ENCODE measurements around the gene ZNF14. TPM values are rescaled to one million over a fixed set of nuclear protein-coding genes. Genes with fewer than 3 reads are reported as not detected.
"Not testable (repeated sequence)": the region's sequence is repeated elsewhere in the genome, so short reads cannot be mapped to it uniquely, and the experiment has no call there.

The ZNF14 gene
- total RNA-seq, 1 donor from 2014 or later = 6.0 TPM

DNA sequence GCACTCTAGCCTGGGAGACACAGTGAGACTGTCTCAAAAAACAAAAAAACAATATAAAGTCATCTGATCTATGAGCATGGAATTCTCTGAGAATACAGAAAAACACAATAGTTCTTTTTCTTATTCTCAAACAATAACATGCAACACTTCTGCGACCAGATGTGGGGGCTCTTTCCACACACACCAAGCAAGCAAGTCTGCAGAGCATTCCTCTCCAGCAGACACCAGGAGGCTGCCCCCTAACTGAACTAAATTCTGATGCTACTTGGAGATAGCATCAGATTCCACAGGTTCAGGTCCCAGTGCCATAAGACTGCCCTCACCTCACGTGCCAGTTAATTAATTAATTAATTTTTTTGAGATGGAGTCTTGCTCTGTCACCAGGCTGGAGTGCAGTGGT is 36.5 kb downstream of the ZNF14 start:
- intact Hi-C loops (cut with micrococcal nuclease) = no loop called here

DNA sequence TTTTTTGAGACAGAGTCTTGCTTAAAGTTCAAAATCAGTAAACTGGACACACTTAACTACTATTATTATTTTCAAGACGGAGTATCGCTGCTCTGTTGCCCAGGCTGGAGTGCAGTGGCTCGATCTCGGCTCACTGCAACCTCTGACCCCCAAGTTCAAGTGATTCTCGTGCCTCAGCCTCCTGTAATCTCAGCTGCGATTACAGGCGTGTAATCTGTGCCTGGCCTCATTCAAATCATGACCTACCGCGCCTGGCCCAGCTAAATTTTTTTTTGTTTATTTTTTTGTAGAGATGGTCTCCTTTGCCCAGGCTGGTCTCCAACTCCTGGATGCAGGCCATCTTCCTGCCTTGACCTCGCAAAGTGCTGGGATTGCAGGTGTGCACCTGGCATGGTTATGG is 41.2 kb downstream of the ZNF14 start:
- intact Hi-C loops (cut with micrococcal nuclease) = no loop called here

DNA sequence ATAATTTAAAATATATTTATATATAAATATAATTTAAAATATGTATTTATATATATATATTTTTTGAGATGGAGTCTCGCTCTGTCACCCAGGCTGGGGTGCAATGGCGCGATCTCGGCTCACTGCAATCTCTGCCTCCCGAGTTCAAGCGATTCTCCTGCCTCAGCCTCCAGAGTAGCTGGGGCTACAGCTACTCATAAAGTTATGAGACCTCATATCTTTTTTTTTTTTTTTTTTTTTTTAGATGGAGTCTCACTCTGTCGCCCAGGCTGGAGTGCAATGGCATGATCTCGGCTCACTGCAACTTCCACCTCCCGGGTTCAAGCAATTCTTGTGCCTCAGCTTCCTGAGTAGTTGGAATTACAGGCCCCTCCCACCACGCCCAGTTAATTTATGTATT is 43.9 kb downstream of the ZNF14 start:
- intact Hi-C loops (cut with micrococcal nuclease) = not testable (repeated sequence)

DNA sequence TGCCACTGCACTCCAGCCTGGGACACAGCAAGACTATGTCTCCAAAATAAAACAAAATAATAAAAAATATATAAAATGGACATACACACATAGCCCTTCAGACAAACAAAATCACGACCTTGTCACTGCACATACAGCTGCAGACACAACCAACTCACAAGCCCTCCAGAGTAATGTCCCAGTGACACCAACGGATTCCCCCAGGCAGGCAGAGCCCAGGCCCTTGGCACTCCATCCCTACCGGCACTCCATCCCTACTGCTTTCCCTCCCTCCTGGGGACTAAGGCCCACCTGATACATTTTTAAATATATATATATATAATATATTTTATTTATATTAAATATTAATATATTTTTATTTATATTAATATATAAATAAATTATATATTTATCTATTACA is 45.8 kb downstream of the ZNF14 start:
- intact Hi-C loops (cut with micrococcal nuclease) = no loop called here

DNA sequence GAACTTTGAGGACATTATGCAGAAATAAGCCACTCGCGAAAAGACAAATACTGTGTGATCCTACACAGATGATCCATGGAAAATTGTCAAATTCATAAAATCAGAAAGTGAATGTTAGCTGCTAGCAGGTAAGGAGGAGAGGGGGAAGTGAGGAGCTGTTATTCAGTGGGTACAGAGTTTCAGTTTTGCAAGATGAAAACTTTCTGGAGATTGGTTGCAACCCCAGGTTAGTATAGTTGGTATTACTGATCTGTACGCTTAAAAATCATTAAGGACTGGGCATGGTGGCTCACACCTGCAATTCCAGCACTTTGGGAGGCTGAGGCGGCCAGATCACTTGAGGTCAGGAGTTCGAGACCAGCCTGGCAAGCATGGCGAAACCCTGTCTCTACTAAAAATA is 46.3 kb downstream of the ZNF14 start:
- intact Hi-C loops (cut with micrococcal nuclease) = no loop called here

DNA sequence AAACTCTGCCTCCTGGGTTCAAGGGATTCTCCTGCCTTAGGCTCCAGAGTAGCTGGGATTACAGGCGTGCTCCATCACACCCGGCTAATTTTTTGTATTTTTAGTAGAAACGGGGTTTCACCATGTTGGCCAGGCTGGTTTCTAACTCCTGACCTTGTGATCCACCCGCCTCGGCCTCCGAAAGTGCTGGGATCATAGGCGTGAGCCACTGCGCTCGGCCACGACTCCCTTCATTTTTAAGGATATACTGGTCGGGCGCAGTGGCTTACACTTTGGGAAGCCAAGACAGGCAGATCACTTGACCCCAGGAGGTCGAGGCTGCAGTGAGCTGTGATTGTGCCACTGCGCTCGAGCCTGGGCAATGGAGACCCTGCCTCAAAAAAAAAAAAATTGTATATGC is 46.8 kb downstream of the ZNF14 start:
- intact Hi-C loops (cut with micrococcal nuclease) = not testable (repeated sequence)

DNA sequence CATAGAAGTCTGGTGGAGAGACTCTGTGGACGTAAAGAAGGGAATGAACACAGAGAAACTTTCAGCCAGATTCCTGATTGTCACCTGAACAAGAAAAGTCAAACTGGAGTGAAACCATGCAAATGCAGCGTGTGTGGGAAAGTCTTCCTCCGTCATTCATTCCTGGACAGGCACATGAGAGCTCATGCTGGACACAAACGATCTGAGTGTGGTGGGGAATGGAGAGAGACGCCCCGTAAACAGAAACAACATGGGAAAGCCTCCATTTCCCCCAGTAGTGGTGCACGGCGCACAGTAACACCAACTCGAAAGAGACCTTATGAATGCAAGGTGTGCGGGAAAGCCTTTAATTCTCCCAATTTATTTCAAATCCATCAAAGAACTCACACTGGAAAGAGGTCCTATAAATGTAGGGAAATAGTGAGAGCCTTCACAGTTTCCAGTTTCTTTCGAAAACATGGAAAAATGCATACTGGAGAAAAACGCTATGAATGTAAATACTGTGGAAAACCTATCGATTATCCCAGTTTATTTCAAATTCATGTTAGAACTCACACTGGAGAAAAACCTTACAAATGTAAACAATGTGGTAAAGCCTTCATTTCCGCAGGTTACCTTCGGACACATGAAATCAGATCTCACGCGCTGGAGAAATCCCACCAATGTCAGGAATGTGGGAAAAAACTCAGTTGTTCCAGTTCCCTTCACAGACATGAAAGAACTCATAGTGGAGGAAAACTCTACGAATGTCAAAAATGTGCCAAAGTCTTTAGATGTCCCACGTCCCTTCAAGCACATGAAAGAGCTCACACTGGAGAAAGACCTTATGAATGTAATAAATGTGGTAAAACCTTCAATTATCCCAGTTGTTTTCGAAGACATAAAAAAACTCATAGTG is 53.5 kb downstream of the ZNF14 start:
- intact Hi-C loops (cut with micrococcal nuclease) = no loop called here

DNA sequence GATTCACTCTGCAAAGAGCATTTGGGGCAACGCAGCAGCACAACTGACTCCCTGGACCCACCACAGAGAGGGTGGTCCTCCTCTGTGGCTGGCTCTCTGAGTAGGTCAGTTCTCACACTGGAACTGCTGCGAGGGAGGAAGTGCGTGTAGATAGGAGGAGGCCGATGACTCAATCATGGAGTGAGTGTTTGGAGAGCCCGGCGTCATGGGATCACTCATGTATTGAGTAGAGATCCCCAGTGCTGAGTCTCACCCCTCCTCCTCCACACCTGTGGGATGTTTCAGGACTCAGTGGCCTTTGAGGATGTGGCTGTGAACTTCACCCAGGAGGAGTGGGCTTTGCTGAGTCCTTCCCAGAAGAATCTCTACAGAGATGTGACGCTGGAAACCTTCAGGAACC is 55.3 kb downstream of the ZNF14 start:
- intact Hi-C loops (cut with micrococcal nuclease) = no loop called here

DNA sequence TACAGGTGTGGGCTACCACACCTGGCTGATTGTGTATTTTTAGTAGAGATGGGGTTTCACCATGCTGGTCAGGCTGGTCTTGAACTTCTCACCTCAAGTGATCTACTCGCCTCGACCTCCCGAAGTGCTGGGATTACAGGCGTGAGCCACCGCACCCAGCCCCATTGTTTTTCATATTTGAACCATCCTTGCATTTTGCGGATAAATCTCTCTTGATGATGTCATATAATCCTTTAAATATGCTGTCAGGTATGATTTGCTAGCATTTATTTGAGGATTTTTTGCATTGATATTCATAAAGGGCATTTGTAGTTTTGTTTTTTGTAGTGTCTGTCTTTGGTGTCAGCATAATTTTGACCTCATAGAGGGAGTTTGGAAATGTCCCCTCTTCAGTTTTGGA is 58.6 kb downstream of the ZNF14 start:
- intact Hi-C loops (cut with micrococcal nuclease) = no loop called here

DNA sequence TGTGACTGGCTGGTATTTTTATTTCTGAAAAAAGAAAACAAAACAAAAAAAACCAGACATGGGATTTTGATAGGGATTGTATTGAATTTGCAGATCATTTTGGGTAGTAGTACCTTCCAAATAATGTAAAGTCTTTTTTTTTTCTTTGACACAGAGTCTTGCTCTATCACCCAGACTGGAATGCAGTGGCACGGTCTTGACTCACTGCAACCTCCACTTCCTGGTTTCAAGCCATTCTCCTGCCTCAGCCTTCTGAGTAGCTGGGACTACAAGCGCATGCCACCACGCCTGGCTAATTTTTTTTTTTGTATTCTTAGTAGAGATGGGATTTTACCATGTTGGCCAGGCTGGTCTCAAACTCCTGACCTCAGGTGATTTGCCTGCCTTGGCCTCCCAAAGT is 60.1 kb downstream of the ZNF14 start:
- intact Hi-C loops (cut with micrococcal nuclease) = no loop called here

DNA sequence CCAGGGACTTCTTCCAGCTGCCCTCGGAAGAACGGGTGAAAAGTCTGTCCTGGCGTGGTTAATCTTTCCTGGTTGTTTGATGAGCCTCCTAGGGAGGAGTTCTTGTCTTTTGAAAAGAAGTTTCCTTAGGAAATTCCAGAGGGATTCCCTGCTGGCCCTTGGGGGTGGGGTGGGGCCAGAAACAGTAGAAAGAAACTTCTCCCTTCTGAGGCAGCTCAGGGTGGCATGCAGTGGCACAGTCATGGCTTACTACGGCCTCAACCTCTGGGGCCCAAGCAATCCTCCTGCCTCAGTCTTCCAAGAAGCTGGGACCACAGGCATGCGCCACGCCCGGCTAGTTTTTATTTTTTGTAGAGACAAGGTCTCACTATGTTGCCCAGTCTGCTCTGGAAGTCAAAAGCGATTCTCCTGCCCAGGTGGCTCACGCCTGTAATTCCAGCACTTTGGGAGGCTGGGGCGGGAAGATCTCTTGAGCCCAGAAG is 62.8 kb downstream of the ZNF14 start:
- intact Hi-C loops (cut with micrococcal nuclease) = no loop called here

DNA sequence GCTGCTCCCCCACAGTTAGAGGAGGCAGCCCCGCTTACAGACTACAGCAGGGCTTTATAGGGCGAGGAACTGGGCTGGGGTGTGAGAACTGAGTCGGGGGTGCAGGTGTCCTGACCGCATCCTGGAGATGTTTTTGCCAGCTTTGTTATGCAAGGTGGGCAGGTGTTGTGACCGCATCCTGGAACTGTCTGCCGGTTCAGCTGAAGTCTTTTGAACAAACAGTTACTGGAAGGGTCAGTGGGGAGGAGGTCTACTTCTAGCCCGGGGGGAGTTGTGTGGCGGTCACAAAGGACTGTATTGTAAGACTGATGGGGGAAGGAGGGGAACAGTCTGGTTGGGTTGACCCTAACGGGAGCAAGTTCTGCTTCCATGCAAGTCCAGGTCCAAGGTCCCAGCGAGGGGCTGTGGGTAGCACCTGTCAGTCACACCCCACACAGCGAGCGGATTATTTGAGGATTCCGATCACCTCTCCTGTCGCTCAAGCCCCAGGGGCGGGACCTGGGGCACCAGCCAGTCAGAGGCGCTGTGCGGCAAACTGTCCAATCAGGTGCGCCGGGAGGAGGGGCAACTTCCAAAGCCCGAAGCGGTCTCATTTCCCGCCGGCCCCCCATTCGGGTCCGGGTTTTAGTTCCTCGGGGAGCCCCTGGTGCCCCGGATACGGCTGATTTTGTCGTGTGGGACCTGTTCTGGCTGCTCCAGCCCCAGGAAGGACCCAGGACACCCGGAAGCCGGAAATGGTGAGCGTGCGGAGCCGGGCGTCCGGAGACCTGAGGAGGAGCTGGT is 64.5 kb downstream of the ZNF14 start, which contains the start of gene ZNF101:
ZNF101 (plus strand) TSS at position 610 of the 783 bp plus-strand sequence; CDS start at position 735, 125 bp downstream.
- intact Hi-C loops (cut with micrococcal nuclease) = loop anchor here (1.0 to 2.0 kb wide), 5 partner anchors 65 to 232 kb away; partner anchors contain the start of genes ZNF14 and ZNF93

DNA sequence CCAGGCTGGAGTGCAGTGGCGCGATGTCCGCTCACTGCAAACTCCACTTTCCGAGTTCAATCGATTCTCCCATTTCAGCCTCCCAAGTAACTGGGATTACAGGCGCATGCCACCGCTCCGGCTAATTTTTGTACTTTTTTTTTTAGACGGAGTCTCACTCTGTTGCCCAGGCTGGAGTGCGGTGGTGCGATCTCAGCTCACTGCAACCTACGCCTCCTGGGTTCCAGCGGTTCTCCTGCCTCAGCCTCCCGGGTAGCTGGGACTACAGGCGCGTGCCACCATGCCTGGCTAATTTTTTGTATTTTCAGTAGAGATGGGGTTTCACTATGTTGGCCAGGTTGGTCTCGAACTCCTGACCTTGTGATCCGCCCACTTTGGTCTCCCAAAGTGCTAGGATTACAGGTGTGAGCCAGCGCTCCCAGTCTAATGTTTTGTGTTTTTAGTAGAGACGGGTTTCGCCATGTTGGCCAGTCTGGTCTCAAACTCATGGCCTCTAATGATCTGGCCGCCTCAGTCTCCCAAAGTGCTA is 67.4 kb downstream of the ZNF14 start:
- intact Hi-C loops (cut with micrococcal nuclease) = not testable (repeated sequence)

DNA sequence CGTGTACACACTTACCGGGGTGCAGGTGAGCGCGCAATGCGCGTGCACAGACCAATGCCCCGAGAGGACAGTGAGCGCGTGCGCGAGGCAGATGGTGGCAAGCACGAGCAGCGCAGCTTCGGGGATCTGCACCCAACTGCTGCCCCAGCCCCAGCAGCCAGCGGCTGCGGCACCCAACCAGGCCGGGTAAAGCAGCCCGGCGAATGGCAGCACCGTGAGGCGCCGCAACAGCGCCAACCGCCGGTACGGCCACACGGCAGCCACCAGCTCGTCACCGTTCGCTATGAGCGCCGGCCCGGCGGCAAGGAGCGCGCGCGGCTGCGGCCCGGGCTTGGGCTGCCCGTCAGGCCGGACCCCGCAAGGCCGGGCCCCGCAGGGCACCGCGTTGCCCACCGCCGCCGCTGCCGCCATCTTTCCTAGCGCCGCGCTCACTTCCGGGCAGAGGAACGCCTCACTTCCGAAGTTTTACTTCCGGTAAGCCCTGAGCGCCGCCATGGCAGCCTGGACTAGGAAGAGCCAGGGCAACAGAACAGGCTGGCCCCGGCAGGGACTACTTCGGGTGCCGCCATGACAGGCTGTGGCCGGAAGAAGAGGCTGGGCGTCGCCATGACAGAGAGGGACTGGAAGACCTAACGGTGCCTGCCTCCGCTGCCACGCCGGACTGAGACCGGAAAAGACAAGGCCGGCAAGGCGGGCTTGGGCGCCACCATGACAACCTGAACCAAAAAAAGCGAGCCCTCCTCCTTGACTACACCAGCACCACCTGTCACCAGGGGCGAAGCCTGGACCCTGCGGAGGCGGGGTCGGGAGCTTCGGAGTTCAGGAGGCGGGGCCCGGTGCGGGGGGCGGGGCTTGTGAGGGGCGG is 69.4 kb downstream of the ZNF14 start, which contains the start of gene ATP13A1:
ATP13A1 (minus strand) TSS at position 421 of the 865 bp plus-strand sequence; CDS start at position 411, 10 bp downstream.
- intact Hi-C loops (cut with micrococcal nuclease) = loop anchor here (1.0 to 5.0 kb wide), 7 partner anchors 45 to 278 kb away; partner anchors contain the start of genes PBX4, ZNF14 and ZNF506

DNA sequence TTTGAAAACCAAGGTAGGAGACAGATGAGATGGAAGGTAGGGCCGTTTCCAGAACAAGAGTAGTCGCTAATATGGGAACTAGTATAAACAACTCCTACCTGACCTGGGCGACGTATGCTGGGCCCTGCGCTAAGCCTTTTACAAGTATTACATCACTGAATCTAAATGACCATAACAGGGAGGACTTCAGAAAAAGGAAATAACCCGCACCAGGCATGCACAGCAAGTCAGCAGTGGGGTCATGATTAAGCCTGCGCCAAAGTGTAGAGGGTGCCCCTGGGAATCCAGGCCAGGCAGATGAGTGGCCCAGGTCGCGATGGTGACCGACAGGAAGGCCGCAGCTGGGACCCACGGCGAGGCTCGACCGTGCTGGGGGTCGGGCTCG is 70.0 kb downstream of the ZNF14 start:
- intact Hi-C loops (cut with micrococcal nuclease) = loop anchor here (1.0 to 5.0 kb wide), 7 partner anchors 45 to 278 kb away; partner anchors contain the start of genes PBX4, ZNF14 and ZNF506

DNA sequence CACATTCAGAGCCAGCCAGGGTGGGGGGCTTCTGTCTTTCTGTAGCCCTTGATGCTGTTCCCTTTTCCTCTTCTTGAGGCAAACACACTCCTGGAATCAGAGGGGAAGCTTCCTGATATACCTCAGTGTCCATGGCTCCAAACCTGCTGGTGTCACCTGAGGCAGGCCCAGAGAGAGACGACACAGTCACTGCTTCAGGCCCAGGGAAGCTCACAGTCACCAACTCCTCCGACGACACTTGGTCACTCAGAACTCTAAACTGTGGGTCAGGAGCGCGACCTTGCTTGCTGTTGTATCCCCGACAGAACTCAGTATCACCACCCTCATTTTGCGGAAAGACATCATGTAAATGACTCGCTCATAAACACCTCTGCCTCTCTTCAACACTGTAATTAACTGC is 70.6 kb downstream of the ZNF14 start:
- intact Hi-C loops (cut with micrococcal nuclease) = loop anchor here (5.0 kb wide), 1 partner anchor 130 kb away; no protein-coding TSS in a partner anchor

DNA sequence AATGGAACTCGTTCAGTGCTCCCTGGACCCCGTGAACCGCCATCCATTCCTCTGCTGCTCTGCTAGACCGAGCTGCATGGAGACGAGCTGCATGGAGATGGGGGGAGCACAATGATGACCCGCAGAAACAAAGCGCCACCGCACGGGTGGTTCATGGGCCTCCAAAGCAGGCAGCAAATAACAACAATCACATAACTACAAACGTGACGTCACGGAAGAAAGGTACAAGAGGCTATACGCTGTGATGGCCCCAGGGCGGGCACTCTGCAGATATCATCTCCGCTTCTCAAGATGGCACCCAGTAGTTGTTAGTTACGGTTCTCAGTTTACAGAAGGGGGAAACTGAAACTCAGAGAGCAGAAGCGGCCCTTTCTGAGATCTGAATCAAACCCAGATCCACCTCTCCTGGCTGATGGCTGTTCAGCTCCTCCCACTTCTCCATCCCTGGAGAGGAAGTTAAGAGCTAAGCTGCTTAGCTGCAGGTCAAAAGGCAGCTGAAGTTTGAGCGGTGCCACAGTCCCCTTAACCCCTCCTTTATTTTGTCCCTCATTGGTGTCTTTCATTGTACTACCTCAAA is 71.1 kb downstream of the ZNF14 start:
- intact Hi-C loops (cut with micrococcal nuclease) = loop anchor here (5.0 kb wide), 1 partner anchor 129 kb away; no protein-coding TSS in a partner anchor

DNA sequence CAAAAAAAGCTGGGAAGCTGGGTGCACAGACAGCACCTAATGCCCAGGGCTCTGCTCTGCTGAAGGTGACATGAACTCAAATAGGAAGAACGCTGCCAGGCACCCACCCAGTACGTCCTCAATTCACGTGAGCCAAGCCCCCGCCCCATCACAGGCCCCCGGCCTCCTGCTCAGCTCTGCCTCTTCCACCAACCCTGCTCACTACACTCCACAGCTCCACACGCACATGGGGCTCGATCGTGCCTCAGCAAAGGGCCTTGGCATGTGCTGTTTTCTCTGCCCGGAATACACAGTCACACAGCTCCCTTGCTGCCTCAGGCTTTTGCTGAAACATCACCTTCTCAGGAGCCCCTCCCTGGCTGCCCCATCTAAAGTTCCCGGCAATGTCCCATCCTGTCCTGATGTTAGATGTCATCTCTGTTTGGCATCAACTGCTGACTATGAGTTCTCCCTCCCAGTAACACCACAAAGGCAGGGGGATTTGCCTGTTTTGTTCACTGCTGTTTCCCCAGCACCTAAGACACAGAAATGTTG is 71.7 kb downstream of the ZNF14 start:
- intact Hi-C loops (cut with micrococcal nuclease) = loop anchor here (5.0 kb wide), 1 partner anchor 129 kb away; no protein-coding TSS in a partner anchor
